Activated T-helper 17 cell treated with anti-CD3 and anti-CD28 coated beads, Interleukin-2, amount 50 U/mL, for 72 hours (primary cell): ENCODE measurements around the gene ABCB1. TPM values are rescaled to one million over a fixed set of nuclear protein-coding genes. Genes with fewer than 3 reads are reported as not detected.
"Not testable (repeated sequence)": the region's sequence is repeated elsewhere in the genome, so short reads cannot be mapped to it uniquely, and the experiment has no call there.

Source experiments
- ATAC-seq: fragments of 150-1000 bp; cut with Tn5 transposase; replicated peaks from 2 replicates; pipeline ENCODE4 v1.10.0; 2021; ENCODE audit warnings: mild to moderate bottlenecking, moderate library complexity
- H3K27ac Mint-ChIP-seq: one replicate; pipeline ENCODE4 v1.8.0; 2022; ENCODE audit warnings: mixed read lengths
- H3K27me3 Mint-ChIP-seq: one replicate; pipeline ENCODE4 v1.8.0; 2022; ENCODE audit warnings: mixed read lengths
- H3K36me3 Mint-ChIP-seq: one replicate; pipeline ENCODE4 v1.8.0; 2022; ENCODE audit warnings: low read depth, mild to moderate bottlenecking, mixed read lengths
- H3K4me1 Mint-ChIP-seq: one replicate; pipeline ENCODE4 v1.8.0; 2022; ENCODE audit warnings: mixed read lengths
- H3K4me3 Mint-ChIP-seq: one replicate; pipeline ENCODE4 v1.8.0; 2022; ENCODE audit warnings: mild to moderate bottlenecking, mixed read lengths
- H3K9me3 Mint-ChIP-seq: one replicate; pipeline ENCODE4 v1.8.0; 2022; ENCODE audit warnings: mixed read lengths
- total RNA-seq, 2 donors: library from RNA; stranded (reverse); gene quantifications; one replicate each; pipeline ENCODE4 v1.2.3, GENCODE V29; 2022

The ABCB1 gene
- total RNA-seq, 2 donors from 2014 or later: 14.7 to 19.0 TPM

DNA sequence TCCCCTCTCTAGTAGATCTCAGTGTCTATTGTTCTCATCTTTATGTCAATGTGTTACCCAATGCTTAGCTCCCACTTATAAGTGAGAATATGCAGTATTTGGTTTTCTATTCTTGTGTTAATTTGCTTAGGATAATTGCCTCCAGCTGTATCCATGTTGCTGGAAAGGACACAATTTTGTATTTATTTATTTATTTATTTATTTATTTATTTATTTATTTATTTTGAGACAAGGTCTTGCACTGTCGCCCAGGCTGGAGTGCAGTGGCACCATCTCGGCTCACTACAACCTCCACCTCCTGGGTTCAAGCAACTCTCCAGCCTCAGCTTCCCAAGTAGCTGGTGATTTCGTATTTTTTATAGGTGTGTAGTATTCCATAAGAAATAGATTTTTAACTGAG lies 140.2 kb downstream of the ABCB1 start:
- not testable (repeated sequence) for ATAC-seq, H3K4me3 Mint-ChIP-seq, H3K27ac Mint-ChIP-seq, H3K36me3 Mint-ChIP-seq, H3K9me3 Mint-ChIP-seq, H3K4me1 Mint-ChIP-seq
- peaks cover 18% of the 10 kb centered on the region for H3K27me3 Mint-ChIP-seq

DNA sequence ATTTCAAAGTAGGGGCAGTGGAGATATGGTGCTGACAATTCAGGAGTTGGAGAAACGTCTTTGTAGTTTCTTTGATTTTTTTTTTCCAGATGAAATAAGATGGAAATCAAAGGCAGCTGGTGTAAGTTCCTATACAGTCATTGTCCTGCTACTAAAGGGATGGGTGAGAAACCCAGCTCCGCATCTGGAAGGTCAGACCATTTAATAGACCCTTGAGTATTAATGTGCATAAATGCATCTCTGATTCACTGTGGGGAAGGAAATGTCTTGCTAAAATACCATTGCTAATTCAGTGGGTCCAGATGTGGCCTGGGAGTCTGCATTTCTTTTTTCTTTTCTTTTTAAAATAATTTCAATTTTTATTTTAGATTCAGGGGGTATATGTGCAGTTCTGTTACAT lies 140.7 kb downstream of the ABCB1 start:
- Mint-ChIP-seq H3K36me3 (no peaks in the 10 kb centered on the region), H3K4me1 (no peaks in the 10 kb centered on the region), H3K27ac (no peak overlapping the region), H3K4me3 (no peak overlapping the region), H3K27me3 (peaks cover 18% of the 10 kb centered on the region), H3K9me3 (no peaks in the 10 kb centered on the region)
- ATAC-seq: no peak

DNA sequence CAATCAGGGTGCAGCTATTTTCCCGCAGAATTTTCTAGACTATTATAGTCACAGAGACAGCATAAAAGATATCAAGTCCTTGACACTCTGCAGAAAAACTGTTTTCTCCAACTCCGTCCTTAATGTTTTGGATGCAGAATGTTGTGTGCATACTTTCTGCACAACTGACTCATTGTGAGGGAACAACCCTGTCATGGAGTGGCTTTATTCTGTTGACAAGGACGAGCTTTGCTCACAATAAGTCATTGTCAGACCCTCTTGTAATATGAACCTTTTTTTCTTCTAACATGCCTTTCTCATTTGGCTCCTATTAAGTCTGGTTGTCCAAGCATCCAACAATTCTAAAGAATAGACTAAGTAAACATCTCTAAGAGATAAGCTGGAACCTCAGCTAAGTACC lies 142.5 kb downstream of the ABCB1 start:
- no peak for ATAC-seq
- H3K36me3 Mint-ChIP-seq: no peaks in the 10 kb centered on the region

DNA sequence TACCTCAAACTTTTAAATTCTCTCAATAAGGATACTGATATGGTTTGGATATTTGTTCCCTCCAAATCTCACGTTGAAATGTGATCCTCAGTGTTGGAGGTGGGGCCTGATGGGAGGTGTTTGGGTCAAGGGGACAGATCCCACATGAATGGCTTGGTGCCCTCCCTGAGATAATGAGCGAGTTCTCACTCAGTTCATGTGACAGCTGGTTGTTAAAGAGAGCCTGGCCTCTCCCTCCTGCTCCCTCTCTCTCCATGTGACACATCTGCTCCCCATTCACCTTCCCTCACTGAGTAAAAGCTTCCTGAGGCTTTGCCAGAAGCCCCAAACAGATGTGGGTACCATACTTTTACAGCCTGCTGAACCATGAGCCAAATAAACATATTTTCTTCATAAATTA lies 144.4 kb downstream of the ABCB1 start:
- ATAC-seq: no peak
- H3K4me1 Mint-ChIP-seq: no peaks in the 10 kb centered on the region
- H3K36me3 Mint-ChIP-seq: no peaks in the 10 kb centered on the region
- peaks cover 20% of the 10 kb centered on the region for H3K27me3 Mint-ChIP-seq
- H3K27ac Mint-ChIP-seq: no peak overlapping the region
- H3K9me3 Mint-ChIP-seq: no peaks in the 10 kb centered on the region
- H3K4me3 Mint-ChIP-seq: no peak overlapping the region

More for the DNA sequence above, 142.5 kb downstream of the ABCB1 start:
- Mint-ChIP-seq H3K4me3 (no peak overlapping the region), H3K27ac (no peak overlapping the region), H3K27me3 (peaks cover 14% of the 10 kb centered on the region), H3K9me3 (no peaks in the 10 kb centered on the region), H3K4me1 (no peaks in the 10 kb centered on the region)

Other genes starting within 250 kb of the ABCB1 start
- gene ABCB4, start 125.2 kb downstream of the ABCB1 start, total RNA-seq: not detected
- gene RUNDC3B, start 27.5 kb upstream of the ABCB1 start, total RNA-seq: under 1 TPM; 0.24 to 0.56 TPM